Activated T-cell treated with anti-CD3 and anti-CD28 coated beads, Interleukin-2, amount 50 U/mL, for 48 hours (primary cell): ENCODE measurements around the gene SLC39A8.
"Not testable (repeated sequence)": the region's sequence is repeated elsewhere in the genome, so short reads cannot be mapped to it uniquely, and the experiment has no call there.

ENCODE experiments used
- DNase-seq, 2 experiments: peaks; one replicate each; pipeline ENCODE4 v3.0.0-alpha.2; 2020

Gene SLC39A8

DNA sequence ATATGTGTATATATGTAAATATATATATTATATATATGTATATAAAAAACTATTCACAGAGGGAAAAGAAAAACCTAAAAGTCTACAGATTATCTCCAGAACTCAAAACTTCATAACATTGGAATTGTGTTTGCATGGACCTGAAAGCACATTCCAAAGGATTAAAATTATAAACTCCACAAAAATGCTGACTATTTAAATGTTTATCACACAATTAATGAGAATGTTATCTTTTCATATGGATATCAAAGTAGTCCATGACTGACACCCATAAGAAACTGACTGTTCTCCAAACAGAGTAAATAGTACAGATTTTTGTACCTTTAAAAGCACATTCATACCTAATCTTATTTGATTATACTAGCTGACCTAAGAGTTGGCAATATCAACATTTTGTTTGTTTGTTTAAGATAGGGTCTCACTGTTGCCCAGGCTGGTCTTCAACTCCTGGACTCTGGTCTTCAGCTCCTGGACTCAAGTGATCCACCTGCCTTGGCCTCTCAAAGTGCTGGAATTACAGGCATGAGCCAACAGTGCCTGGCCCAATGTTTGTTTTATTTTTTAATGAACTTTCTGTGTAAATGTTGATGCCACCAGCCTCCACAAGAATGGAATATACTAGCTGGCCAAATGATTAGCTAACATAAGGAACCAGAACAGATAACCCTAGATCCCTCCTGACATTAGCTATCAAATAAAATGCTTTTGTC, 50.0 kb downstream of the SLC39A8 start:
- DNase-seq, result no peak

DNA sequence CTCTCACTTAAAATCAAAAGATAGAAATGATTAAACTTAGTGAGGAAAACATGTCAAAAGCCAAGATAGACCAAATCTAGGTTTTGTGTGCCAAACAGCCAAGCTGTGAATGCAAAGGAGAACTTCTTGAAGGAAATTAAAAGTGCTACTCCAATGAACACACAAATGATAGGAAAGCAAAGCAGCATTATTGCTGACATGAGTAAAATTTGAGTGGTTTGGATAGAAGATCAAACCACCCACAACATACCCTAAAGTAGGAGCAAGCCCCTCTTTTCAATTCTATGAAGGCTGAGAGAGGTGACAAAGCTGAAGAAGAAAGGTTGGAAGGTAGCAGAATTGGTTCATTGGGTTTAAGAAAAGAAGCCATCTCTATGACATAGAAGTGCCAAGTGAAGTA, 56.8 kb downstream of the SLC39A8 start:
- DNase-seq, result no peak

DNA sequence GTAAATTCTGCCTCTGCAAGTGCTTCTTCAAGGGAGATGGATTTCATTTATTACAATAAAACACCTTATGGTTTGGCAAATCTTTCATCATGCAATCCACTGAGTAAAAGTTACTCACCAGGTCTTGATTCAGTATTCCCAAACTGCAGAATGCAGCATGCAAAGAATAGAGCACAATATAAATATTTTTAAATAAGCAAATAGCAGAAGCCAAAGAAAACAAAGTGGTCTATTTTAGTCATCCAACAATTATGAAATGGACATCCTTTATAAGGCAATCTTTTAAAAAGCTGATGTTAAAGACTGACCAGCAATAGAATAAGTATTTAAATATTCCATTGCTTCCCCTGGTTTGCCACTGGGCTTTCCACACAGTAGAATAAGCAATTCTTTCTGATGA, 59.5 kb downstream of the SLC39A8 start:
- DNase-seq, result no peak

DNA sequence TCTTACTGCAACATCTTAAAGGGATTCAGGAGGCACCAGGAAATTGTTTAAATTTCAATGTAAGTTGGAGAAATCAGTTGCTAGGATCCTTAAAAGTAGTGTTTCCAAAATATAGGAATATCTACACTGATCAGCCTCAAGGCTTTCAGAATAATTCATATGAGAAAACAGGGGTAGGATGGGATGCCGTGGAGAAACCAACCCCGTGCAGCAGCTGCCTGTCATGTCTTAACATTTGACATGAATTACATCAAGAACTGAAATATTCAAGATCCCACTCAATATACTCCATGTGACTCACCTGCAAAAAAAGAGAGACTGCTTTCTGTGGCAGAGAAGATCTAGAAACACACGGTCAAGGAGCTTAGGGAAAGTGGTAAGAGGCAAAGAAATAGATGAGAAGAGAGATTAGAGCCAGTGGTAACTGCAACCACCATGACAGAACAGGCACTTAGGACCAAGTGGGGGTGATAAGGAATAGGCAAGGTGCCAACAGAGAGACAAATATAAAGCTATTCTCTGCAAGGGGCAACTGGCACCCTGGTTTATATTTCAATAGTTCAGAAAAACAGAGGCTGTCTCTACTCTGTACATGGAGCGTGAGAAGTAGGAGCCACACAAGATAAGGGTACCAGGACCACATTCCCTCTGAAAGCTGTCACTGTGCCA, 64.0 kb downstream of the SLC39A8 start:
- DNase-seq, result no peak

DNA sequence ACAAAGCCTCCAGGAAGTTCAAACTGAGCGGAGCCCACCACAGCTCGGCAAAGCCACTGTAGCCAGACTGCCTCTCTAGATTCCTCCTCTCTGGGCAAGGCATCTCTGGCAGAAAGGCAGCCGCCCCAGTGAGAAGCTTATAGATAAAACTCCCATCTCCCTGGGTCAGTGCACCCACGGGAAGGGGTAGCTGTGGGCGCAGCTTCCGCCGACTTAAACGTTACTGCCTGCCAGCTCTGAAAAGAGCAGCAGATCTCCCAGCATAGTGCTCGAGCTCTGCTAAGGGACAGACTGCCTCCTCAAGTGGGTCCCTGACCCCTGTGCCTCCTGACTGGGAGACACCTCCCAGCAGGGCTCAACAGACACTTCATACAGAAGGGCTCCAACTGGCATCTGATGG, 72.0 kb downstream of the SLC39A8 start:
- not testable (repeated sequence) for DNase-seq

DNA sequence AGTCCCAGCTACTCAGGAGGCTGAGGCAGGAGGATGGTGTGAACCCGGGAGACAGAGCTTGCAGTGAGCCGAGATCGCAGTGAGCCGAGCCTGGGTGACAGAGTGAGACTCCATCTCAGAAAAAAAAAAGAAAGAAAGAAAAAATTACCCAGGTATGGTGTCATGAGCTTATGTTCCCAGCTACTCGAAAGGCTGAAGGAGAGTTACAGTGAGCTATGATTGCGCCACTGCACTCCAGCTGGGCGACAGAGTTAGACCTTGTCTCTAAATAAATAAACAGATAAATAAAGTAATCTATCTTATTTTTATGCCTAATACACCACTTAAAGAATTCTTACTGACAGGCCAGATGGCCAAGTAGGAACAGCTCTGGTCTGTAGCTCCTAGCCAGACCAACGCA, 73.0 kb downstream of the SLC39A8 start:
- DNase-seq, result no peak

DNA sequence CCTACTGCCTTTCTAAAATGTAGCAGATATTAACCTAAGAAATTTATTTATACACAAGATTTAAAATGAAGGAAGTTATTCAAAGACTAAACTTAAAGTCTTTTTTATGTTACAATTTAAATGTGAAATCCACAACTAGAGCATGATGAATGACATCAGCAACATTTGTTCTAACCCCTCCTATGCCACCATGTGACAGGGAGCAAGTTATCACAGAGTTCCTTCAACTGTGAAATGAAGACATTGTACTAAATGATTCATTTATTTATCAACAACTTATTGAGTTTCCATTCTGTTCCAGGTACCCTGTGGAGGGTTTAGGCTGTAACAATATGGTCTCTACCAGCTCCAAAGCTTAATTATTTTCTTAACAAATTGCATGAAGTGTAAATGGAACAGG, 76.9 kb downstream of the SLC39A8 start:
- no peak for DNase-seq

DNA sequence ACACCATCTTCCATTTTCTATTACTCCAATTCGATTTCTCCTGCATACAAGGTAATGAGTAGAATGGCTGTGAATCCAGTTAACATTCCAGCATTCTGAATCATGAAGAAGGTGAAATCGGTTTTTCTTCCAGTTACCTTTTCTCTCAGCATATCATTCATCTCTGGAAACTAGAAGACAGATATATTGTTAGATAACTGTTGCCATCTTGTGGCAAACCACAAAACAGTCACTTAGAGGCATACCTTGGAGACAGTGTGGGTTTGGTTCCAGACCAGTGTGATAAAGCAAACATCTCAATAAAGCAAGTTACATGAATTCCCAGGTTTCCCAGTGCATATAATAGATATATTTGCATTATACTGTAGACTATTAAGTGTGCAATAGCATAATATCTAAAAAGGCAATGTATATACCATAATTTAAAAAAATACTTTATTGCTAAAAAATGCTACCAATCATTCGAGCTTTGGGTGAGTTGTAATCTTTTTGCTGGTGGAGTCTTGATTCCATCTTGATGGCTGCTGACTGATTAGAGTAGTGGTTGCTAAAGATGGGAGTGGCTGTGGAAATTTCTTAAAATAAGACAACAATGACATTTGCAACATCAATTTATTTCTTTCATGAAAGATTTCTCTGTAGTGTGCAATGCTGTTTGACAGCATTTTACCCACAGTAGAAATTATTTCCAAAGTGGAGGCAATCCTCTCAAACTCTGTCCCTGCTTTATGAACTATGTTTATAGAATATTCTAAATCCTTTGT, 82.1 kb downstream of the SLC39A8 start:
- no peak for DNase-seq

DNA sequence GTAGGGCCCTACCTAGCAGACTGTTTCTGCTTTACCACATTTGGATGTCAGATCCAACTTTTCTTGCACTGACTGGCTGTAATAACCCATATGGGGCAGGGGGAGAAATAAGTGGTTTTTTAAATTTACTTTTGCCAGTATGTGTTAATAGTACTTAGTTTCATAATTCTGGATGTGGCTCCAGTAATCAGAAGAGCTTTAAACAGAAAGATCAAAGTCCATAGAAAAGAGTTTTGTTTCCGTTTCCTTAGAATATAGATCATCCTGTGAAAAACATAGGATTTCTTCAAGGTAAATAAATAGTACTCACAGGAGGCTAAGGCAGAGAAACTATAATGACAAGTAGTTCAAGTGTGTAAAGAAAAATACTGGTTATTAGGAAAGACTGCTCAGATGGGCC, 85.6 kb downstream of the SLC39A8 start:
- no peak for DNase-seq

DNA sequence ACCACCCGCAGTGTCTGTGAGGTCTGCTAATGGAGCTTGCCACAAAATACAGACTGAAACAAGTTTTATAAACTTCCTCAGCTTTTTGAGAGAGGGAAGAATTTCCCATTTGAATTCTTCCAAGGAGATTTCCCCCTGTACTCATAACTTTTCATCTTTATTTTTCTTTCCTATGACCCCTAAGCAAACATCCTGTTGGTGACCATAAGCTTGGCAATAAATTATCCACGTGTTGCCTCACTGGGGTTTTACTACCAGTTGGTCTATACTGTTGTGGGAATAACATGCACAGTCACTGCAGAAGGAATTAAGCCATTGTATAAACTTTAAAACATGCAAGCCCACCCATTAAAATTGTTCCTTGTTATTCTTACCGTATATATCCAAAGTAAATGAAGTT, 86.2 kb downstream of the SLC39A8 start:
- DNase-seq, result no peak

DNA sequence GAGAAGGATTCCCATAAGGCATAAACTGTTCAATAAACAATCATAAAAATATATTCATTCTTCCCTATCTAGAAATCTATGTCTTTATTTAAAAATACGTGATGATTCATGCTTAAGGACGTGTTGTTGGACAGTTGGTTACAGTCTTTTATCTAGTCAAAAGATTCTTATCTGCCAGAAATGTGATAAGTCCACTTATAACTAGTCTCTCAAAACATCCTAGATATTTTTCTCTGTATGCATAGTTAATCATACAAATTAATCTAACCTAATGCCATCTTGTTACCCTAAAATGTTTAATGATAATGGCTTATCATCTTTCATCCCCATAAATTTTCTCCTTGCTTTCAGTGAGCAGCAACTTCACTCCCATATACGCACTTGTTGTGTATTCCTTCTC, 89.0 kb downstream of the SLC39A8 start:
- DNase-seq, result no peak

DNA sequence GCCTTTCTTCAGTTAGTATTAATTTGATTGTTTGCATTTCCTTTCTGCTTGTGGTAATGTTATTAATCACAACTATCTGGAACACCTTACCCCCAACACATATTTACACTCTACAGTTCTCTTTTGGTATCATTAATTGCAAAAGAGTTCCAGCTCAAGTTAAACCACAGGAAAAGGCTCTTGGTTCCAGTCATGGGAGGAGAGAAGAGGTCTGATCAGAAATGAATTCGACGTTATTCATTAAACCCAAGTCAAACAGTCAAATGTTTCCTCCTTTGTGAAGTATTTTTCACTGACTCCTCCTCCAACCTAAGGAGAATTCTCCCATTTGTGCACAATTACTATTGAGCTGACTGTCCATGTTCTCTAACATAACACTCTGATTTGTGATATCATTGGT, 91.4 kb downstream of the SLC39A8 start:
- DNase-seq, result no peak

DNA sequence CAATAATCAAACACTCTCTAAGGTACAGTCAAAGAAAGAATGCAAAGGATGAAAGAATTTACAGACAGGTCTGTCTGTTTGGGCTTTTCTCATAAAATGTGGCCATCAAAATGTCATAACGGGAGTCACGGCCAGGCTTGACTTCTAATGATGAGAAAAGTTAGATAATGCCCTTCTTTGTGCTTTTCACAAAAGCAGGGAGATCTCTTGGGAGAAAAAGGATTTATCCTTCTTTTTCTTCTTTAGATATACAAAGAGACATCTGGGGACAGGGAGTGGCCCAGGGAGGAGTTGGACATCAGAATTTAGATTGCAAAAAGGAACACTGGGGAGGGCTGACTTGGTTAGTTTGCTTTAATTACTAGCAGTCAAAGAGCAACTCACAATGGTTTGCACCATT, 93.1 kb downstream of the SLC39A8 start:
- DNase-seq, result no peak

DNA sequence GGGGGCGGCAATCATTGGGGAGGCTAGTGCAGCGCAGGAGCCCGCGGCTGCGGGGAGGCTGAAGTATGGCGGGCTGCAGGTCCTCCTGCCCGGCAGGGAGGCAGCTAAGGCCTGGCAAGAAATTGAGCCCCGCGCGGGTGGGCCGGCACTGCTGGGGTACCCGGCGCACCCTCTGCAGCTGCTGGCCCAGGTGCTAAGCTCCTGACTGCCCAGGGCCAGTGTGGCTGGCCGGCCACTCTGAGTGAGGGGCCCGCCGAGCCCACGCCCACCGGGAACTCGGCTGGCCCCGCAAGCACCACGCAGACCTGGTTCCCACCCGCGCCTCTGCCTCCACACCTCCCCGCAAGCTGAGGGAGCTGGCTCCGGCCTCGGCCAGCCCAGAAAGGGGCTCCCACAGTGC, 94.9 kb downstream of the SLC39A8 start:
- no peak for DNase-seq

DNA sequence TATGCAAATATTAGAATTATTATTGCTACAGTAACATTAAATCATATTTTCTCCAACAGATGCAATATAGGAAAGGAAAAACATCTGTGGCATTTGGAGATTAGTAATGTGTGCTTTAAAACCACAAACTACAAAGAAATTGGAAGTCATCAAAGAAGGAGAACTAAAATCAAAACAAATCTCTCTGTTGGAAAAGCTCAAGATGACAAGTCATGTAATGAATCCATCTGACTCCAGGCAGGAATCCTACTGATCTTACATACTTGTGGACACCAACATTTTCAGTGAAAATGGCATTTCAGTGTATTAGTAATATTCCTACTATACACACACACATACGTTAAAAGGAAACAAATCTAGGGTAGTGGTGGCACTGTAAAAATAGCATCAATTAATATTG, 98.2 kb downstream of the SLC39A8 start:
- no peak for DNase-seq

DNA sequence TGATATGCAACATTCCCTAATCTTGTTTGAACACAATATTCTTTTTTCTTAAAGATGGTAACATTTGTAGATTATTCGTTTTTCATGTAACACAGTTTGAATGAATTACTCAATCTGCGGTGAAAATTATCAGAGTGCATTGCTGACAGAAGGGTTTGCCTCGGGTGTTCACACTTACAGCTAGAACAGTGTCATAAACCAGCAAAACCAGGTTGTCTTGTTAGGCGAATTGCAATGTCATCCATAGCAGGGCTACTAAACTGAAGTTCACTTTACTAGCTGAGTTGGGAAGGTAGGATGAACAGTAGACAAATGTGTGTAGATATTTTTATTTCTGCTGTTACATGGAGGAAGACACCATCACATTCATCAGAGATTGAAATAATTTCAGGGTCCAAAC, 98.9 kb downstream of the SLC39A8 start:
- DNase-seq, result no peak

DNA sequence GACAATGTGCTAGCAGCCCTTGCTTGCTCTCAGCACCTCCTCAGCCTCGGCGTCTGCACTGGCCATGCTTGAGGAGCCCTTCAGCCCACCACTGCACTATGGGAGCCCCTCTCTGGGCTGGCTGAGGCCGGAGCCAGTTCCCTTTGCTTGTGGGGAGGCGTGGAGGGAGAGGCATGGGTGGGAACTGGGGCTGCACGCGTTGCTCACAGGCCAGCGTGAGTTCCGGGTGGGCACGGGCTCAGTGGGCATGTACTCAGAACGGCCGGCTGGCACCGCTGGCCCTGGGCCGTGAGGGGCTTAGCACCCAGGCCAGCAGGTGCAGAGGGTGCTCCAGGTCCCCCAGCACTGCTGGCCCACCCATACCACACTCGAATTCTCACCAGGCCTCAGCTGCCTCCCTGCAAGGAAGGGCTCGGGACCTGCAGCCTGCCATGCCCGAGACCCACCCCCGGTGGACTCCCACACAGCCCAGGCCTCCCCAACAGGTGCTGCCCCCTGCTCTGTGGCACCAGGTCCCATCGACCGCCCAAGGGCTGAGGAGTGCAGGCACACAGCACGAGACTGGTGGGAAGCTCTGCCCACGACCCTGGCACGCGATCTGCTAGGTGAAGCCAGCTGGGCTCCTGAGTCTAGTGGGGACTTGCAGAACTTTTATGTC, 100.3 kb downstream of the SLC39A8 start:
- DNase-seq, result no peak

DNA sequence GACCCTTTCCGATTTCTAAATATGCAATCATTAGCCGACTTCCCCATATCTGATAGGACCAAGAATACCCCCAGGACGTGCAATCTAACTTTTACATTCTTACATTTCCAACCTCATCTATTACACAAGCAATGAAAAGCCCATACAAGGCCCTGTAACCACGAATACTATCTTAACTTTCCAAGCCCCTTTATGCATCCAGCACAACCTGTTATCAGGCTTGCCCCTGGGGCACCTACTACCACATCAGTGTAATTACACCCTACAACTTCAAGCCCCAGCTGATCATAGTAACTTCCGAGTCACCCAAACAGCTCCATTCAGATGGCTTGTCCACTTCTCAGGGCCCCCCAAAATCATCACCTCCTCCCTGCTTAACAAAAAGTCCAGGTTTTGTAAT, 102.0 kb downstream of the SLC39A8 start:
- DNase-seq, result not testable (repeated sequence)

DNA sequence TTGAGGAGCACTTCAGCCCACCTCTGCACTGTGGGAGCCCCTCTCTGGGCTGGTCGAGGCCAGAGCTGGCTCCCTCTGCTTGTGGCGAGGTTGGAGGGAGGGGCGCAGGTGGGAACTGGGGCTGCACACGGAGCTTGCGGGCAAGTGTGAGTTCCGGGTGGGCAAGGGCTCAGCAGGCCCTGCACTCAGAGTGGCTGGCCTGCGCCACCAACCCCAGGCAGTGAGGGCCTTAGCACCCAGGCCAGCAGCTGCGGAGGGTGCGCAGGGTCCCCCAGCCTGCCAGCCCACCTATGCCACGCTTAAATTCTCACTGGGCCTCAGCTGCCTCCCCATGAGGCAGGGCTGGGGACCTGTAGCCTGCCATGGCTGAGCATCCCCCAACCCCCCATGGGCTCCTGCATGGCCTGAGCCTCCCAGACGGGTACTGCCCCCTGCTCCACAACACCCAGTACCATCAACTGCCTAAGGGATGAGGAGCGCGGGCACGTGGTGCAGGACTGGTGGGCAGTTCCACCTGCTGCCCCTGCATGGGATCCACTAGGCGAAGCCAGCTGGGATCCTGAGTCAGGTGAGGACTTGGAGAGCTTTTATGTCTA, 110.9 kb downstream of the SLC39A8 start:
- DNase-seq, result no peak

DNA sequence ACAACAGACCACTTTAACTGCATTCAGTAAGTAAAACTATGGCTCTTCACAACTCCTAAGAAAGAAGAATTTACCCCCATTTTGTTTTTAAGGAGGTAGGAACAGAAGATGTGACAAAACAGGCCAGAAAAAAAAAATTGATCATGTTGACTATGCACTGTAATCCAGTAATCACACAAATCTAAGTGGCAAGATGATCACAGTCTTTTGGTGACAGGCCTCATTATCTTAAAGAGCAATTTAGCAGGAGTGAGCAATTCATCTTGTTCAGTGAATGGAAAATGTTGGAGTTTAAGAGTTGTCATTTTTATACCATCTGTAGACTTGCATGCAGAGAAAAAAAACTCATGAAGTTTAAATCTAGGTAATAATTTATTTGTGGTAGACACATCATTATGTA, 115.1 kb downstream of the SLC39A8 start:
- no peak for DNase-seq

DNA sequence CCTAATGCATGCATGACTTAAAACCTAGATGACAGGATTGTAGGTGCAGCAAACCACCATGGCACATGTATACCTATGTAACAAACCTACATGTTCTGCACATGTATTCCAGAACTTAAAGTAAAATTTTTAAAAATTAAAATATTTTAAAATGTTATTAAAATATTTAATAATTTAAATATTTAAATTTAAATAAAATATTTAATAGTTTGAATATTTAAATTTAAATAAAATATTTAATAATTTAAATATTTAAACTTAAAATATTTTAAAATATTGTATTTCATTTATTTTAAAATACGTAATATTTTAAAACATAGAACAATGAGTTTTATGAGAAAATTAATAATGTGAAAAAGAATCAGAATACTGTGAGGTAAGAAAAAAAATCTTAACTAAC, 117.9 kb downstream of the SLC39A8 start:
- DNase-seq, result no peak

DNA sequence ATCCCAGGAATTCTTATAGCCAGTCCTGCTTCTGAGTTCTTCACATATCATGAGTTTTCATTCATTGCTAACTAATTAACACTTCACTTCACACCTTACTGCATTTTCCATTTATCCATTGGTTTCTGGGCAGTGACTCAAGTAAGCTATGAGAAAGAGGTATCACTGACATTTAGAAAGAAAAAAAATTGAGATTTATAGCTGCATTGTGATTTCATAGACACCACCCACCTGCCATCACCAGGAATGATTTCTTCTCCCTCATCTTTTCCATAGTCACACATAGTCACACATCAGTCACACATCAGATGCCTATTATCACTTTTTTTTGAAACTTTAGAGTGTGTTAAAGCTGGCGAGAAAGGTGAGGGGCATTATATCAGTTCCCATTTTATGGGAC, 121.8 kb downstream of the SLC39A8 start:
- no peak for DNase-seq

DNA sequence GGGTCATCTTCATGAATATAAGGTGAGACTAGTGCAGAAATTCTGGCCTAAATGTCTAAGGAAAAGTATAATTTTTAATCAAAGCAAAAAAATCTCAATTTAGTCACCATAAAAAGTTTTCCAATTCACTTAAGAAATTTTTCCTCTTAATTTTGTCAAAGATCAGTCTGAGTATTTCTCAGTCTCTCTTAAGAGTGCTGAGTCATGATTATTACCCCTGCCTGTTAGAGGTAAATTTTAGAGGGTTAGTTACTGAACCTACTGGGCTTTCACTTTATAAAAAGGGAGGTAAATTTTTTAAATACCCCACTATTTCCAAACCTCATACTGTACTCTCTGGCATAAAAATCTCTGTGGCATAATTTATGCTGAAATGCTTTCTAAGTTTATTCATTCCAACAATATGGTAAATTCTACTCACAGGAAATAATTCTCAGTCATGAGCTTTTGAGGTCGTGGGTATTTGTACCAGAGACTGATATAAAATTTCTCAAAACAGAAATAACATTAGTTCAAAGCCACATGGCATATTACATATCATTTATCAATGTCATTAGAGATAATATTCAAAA, 122.4 kb downstream of the SLC39A8 start:
- no peak for DNase-seq
